GM12878 (cell line): ENCODE data around the gene CCDC71. TPM values are rescaled to one million over a fixed set of nuclear protein-coding genes. Genes with fewer than 3 reads are reported as not detected.

ENCODE experiments used
- BCL3 ChIP-seq: IDR thresholded peaks from 2 replicates; pipeline ENCODE4 v1.6.1; 2011; ENCODE audit warnings: borderline replicate concordance, low read depth, mild to moderate bottlenecking, moderate library complexity, low read length; ENCODE audit not compliant: insufficient read depth, poor library complexity, severe bottlenecking
- CEBPB ChIP-seq, 2 experiments: fragments of 150-350 bp in 1 of 2; IDR thresholded peaks; 2 replicates each; pipeline ENCODE4 v1.6.1; 2012 to 2014; ENCODE audit warnings: low read depth in 2 of 2, low read length in 2 of 2, borderline replicate concordance in 1 of 2, inconsistent platforms in 1 of 2
- CHD1 ChIP-seq: IDR thresholded peaks from 2 replicates; pipeline ENCODE4 v1.6.1; 2012; ENCODE audit warnings: low read depth, low read length, improper control_type of control experiment
- CREM ChIP-seq: IDR thresholded peaks from 2 replicates; pipeline ENCODE4 v1.6.1; 2014; ENCODE audit warnings: antibody characterized with exemption, low read depth
- HSF1 ChIP-seq: fragments of 150-350 bp; IDR thresholded peaks from 2 replicates; pipeline ENCODE4 v1.6.1; 2014; ENCODE audit warnings: mild to moderate bottlenecking, low read depth, low read length
- IRF3 ChIP-seq: fragments of 450-650 bp; IDR thresholded peaks from 2 replicates; pipeline ENCODE4 v1.6.1; 2014; ENCODE audit warnings: mild to moderate bottlenecking
- LARP7 ChIP-seq: fragments of 450-650 bp; IDR thresholded peaks from 2 replicates; pipeline ENCODE4 v1.6.1; 2017; ENCODE audit warnings: mild to moderate bottlenecking
- MEF2A ChIP-seq: IDR thresholded peaks from 2 replicates; pipeline ENCODE4 v1.6.1; 2011; ENCODE audit warnings: low read depth, mild to moderate bottlenecking, low read length, moderate library complexity; ENCODE audit not compliant: insufficient read depth
- NFIC ChIP-seq: IDR thresholded peaks from 2 replicates; pipeline ENCODE4 v1.6.1; 2012; ENCODE audit warnings: low read depth, mild to moderate bottlenecking, inconsistent platforms, low read length, moderate library complexity
- NR2C2 ChIP-seq: IDR thresholded peaks from 2 replicates; pipeline ENCODE4 v1.6.1; 2011; ENCODE audit warnings: borderline replicate concordance, low read depth; ENCODE audit not compliant: control insufficient read depth, insufficient read length
- NR2F1 ChIP-seq: fragments of 450-650 bp; conservative IDR thresholded peaks from 2 replicates; pipeline ENCODE4 v1.6.1; 2017; ENCODE audit warnings: mild to moderate bottlenecking
- RELB ChIP-seq: fragments of 450-650 bp; IDR thresholded peaks from 2 replicates; pipeline ENCODE4 v1.6.1; 2017; ENCODE audit warnings: low read depth, mild to moderate bottlenecking, moderate library complexity
- TAF1 ChIP-seq: IDR thresholded peaks from 2 replicates; pipeline ENCODE4 v1.6.1; 2011; ENCODE audit warnings: mild to moderate bottlenecking, low read depth, low read length, borderline replicate concordance
- ZBTB4 ChIP-seq: fragments of 450-650 bp; formaldehyde crosslinking; IDR thresholded peaks from 2 replicates; pipeline ENCODE4 v1.4.0; 2022; ENCODE audit warnings: mild to moderate bottlenecking, moderate library complexity
- ZNF24 ChIP-seq: fragments of 450-650 bp; IDR thresholded peaks from 2 replicates; pipeline ENCODE4 v1.6.1; 2017; ENCODE audit warnings: antibody characterized with exemption, mild to moderate bottlenecking
- ZNF592 ChIP-seq: fragments of 450-650 bp; IDR thresholded peaks from 2 replicates; pipeline ENCODE4 v1.6.1; 2017; ENCODE audit warnings: mild to moderate bottlenecking, moderate library complexity
- polyA plus RNA-seq, 11 experiments: library from polyadenylated mRNA; depleted of rRNA in 4 of 11; unstranded in 6 of 11; stranded (reverse) in 5 of 11; fragments of >200 nt; fragmentation: Nextera tagmentation in 4 of 11; fragmentation: Illumina TruSeq in 1 of 11; extraction: Ambion mirVana in 4 of 11; extraction: Trizol in 1 of 11; gene quantifications; 1 replicate in 1 of 11; 2 replicates in 10 of 11; pipeline versions ENCODE4 v1.2.1 to v1.2.3, GENCODE V29; 2011 to 2016; ENCODE audit warnings: inconsistent platforms in 2 of 11, missing spikeins in 2 of 11, low read depth in 1 of 11
- total RNA-seq, 4 experiments: library from RNA; depleted of rRNA in 3 of 4; stranded (reverse); fragments of >200 nt in 3 of 4; fragmentation: Illumina TruSeq in 1 of 4; extraction: Trizol in 1 of 4; gene quantifications; 2 replicates each; pipeline versions ENCODE4 v1.2.1 to v1.2.3, GENCODE V29; 2013 to 2021

Gene CCDC71
- total and polyA plus RNA-seq, 10 of the 15 experiments (the other 5 are each of a cell fraction or from before 2014, with no cell fraction given), result 0.20 to 38.0 (median 16.1) TPM

GRCh38 chr3:49171119-49171774, 5.1 kb upstream of the CCDC71 start, which contains the start of gene KLHDC8B (continued):
- TF ChIP-seq TAF1, result no peak
- TF ChIP-seq NR2F1, result peak; percentile 55
- TF ChIP-seq CEBPB (IDR thresholded peaks at IDR 0.05; ENCODE audit: borderline replicate concordance in 1 of 2, low read depth in 2 of 2, low read length in 2 of 2), result no peak
- 0 out of 2 replicates have a peak, but pooled peaks have one; percentile 33 for TF ChIP-seq RELB
- no peak for TF ChIP-seq ZNF24
- TF ChIP-seq NR2C2, result no peak
- TF ChIP-seq ZNF592, result no peak
- TF ChIP-seq NFIC, result no peak
- TF ChIP-seq IRF3, result no peak
- no peak for TF ChIP-seq ZBTB4 (CRISPR knock-in tag)
- no peak for TF ChIP-seq CHD1
- TF ChIP-seq LARP7, result peak; percentile 58; the same call in 1 of the 2 replicates
- no peak for TF ChIP-seq BCL3
- no peak for TF ChIP-seq MEF2A
- TF ChIP-seq CREM, result no peak
- TF ChIP-seq HSF1, result no peak
